Measurements from ENCODE around the gene SLC44A1.

Gene SLC44A1

DNA sequence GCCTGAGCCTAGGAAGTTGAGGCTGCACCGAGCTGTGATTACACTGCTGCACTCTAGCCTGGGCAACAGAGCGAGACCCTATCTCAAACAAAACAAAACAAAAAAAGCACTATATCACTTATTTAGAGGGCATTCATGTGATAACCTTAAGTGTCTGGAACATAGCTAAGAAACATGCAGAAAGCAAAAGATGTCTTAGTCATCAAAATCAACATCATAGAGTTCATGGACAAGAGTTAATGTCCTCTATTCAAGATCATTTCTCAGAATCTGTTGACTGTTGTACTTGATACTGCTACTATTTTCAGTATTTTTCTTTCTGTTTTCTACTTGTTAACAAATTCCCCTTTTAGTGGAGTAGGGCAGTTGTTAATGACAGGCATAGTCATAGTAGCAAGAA lies 228.8 kb downstream of the SLC44A1 start:
- DNase-seq (ENCODE audit: low spot score), result no peak

- DNase-seq (ENCODE audit: low spot score), result peak; percentile 36
Observed at GRCh38 chr9:105475302-105475701, 230.9 kb downstream of the SLC44A1 start.

DNA sequence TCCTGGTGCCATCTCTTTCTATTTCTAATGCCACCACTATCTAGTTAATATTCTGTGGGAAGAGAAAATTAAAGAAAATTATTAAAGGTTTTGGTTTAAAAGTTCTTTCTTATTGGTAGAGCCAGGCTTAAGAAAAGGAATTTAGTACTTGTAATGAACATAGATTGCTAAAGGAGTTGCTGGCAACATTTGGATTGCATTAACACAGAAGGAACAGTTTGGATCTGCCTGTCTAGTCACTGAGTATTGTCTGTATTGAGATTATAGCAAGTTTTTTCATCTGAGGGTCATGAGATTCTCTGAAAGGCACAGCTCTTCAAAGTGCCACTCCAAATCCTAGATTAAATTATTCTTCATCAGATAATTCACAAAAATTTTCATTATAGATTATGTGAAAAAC lies 235.4 kb downstream of the SLC44A1 start:
- no peak for DNase-seq (ENCODE audit: low spot score)

- no peak for DNase-seq (ENCODE audit: low spot score)
Observed at GRCh38 chr9:105483618-105484017, 239.2 kb downstream of the SLC44A1 start.

- DNase-seq (ENCODE audit: low spot score), result no peak
Observed at GRCh38 chr9:105484226-105484625, 239.8 kb downstream of the SLC44A1 start.

DNA sequence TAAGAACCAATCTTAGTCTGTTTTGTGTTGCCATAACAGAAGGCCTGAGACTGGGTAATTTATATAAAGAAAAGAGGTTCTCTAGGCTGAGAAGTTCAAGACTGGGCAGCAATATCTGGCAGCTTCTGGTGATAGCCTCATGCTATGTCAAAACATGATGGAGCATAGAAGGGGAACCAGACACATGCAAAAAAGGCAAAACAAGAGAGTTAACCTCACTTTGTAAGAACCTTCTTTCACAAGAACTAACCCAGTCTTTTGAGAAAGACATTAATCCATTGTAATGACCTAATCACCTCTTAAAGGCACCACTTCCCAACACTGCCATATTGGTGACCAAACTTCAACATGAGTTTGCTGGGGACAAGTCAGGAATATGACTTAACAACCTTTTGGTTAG lies 240.7 kb downstream of the SLC44A1 start:
- DNase-seq (ENCODE audit: low spot score), result no peak
